Sigmoid colon (tissue), 7 donors: ENCODE measurements around the gene KIF20B. TPM values are rescaled to one million over a fixed set of nuclear protein-coding genes. Genes with fewer than 3 reads are reported as not detected.

Experiments used
- DNase-seq: peaks from one replicate; pipeline ENCODE4 v3.0.0-alpha.2; 2019
- H3K27ac ChIP-seq, 4 donors: fragments of 200-600 bp; sonication (generic); one replicate each; pipeline ENCODE4 v1.5.1; 2016 to 2019; ENCODE audit warnings: mild to moderate bottlenecking in 1 of 4
- H3K27me3 ChIP-seq, 3 donors: fragments of 200-600 bp; sonication (generic); one replicate each; pipeline ENCODE4 v1.5.1; 2019; ENCODE audit warnings: mild to moderate bottlenecking in 1 of 3
- H3K36me3 ChIP-seq, 4 donors: fragments of 200-600 bp; sonication (generic); one replicate each; pipeline ENCODE4 v1.5.1; 2016 to 2019
- H3K4me1 ChIP-seq, 4 donors: fragments of 200-600 bp; sonication (generic); one replicate each; pipeline ENCODE4 v1.5.1; 2017 to 2019
- H3K4me3 ChIP-seq, 4 donors: fragments of 200-600 bp; sonication (generic); one replicate each; pipeline ENCODE4 v1.5.1; 2017 to 2019; ENCODE audit warnings: mild to moderate bottlenecking in 2 of 4, moderate library complexity in 1 of 4
- H3K9me3 ChIP-seq, 4 donors: fragments of 200-600 bp in 3 of 4; sonication (generic) in 3 of 4; one replicate each; pipeline versions ENCODE4 v1.5.1 to v1.6.1; 2013 to 2019
- EP300 ChIP-seq, 4 donors: sonication (generic); formaldehyde crosslinking; IDR thresholded peaks; one replicate each; pipeline ENCODE4 v1.6.1; 2017; ENCODE audit warnings: antibody characterized with exemption in 4 of 4
- POLR2A ChIP-seq, 2 donors: fragments of 450-650 bp; IDR thresholded peaks; one replicate each; pipeline ENCODE4 v1.6.1; 2016; ENCODE audit warnings: antibody characterized with exemption in 2 of 2, mild to moderate bottlenecking in 2 of 2, moderate library complexity in 2 of 2
- POLR2AphosphoS5 ChIP-seq, 4 donors: sonication (generic); formaldehyde crosslinking; IDR thresholded peaks; one replicate each; pipeline ENCODE4 v1.6.1; 2017; ENCODE audit warnings: antibody characterized with exemption in 4 of 4
- WGBS, 2 donors: extraction: QIAGEN DNeasy Blood & Tissue Kit; methylation state at CpG; one replicate each; pipeline ENCODE4 v1.1.7; 2013; 5-methylcytosine and 5-hydroxymethylcytosine counted together
- intact Hi-C: fragments of 100-400 bp; cut with DNase I; formaldehyde crosslinking; loops from one replicate; pipeline ENCODE4 v1.15.1; 2023
- polyA plus RNA-seq, 3 donors: library from polyadenylated mRNA; stranded (reverse); fragments of 200-250 nt; gene quantifications; one replicate each; pipeline ENCODE4 v1.2.3, GENCODE V29; 2013
- total RNA-seq, 4 donors: library from RNA; depleted of rRNA; stranded (reverse); fragments of >200 nt; gene quantifications; one replicate each; pipeline ENCODE4 v1.1.0, GENCODE V29; 2016
- TF ChIP-seq, protein P1 (sequence below), 4 experiments: fragments of 450-650 bp in 3 of 4; fragments of 200-600 bp in 1 of 4; IDR thresholded peaks; one replicate each; pipeline ENCODE4 v1.5.1; 2016 to 2019; ENCODE audit warnings: antibody characterized with exemption in 4 of 4, mild to moderate bottlenecking in 3 of 4, moderate library complexity in 2 of 4
- donor health status: healthy with polysubstance abuse.
- donor health status: Bipolar disorder and iron deficiency.
- donor health status: healthy.

Gene KIF20B
- total and polyA plus RNA-seq, 7 donors: 0.60 to 5.0 (median 2.5) TPM

DNA sequence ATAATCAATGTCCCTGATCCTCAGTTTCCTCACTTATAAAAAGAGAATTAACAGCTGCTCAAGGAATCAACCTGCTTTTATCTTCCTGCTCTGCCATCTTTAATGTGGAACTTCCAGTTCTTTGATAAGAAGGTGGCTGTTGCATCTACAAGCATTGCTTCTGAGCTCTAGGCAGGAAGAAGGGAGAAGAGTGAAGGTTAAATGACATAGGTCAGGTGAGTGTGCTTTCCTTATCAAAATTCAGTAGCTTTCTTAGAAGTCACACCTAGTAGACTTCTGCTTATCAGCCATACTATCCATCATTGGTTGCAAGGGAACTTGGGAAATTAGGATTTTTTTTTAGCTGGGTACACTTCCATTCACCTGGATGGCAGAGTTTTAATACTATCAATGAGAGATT is 24.0 kb upstream of the KIF20B start:
- Histone ChIP-seq H3K27ac (no peak overlapping the region), H3K4me3 (no peak overlapping the region), H3K36me3 (no peaks in the 10 kb centered on the region), H3K27me3 (no peaks in the 10 kb centered on the region), H3K4me1 (no peaks in the 10 kb centered on the region), H3K9me3 (no peaks in the 10 kb centered on the region)
- intact Hi-C loops: no loop called here
- no peak for DNase-seq
- no peak for TF ChIP-seq POLR2A (IDR thresholded peaks at IDR 0.05)
- TF ChIP-seq, protein P1, sequence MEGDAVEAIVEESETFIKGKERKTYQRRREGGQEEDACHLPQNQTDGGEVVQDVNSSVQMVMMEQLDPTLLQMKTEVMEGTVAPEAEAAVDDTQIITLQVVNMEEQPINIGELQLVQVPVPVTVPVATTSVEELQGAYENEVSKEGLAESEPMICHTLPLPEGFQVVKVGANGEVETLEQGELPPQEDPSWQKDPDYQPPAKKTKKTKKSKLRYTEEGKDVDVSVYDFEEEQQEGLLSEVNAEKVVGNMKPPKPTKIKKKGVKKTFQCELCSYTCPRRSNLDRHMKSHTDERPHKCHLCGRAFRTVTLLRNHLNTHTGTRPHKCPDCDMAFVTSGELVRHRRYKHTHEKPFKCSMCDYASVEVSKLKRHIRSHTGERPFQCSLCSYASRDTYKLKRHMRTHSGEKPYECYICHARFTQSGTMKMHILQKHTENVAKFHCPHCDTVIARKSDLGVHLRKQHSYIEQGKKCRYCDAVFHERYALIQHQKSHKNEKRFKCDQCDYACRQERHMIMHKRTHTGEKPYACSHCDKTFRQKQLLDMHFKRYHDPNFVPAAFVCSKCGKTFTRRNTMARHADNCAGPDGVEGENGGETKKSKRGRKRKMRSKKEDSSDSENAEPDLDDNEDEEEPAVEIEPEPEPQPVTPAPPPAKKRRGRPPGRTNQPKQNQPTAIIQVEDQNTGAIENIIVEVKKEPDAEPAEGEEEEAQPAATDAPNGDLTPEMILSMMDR (IDR thresholded peaks at IDR 0.05): no peak
- TF ChIP-seq EP300 (IDR thresholded peaks at IDR 0.05): no peak
- TF ChIP-seq POLR2AphosphoS5 (IDR thresholded peaks at IDR 0.05): no peak

DNA sequence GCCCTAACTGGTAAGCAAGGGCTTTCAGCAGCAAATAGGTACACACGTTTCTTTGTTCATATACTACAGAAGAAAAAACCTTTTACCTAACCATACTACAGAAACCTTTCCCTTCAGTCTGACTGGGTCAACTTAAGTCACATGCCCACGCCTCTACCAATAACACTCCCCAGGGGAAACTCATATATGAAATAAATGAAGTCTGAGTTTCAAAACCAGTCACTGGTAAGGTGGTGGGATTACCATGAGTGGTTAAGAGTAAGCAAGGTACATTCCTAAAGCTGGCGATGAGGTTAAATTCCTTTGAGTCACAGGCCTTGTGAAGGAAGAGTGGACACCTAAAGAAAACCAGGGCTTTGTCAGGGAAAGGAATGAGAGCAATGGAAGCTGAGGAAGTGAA is 21.4 kb upstream of the KIF20B start:
- no peaks in the 10 kb centered on the region for H3K27me3 ChIP-seq
- H3K4me3 ChIP-seq: no peak overlapping the region
- H3K4me1 ChIP-seq: no peaks in the 10 kb centered on the region
- H3K36me3 ChIP-seq: no peaks in the 10 kb centered on the region
- TF ChIP-seq POLR2A (IDR thresholded peaks at IDR 0.05) (no peak), POLR2AphosphoS5 (IDR thresholded peaks at IDR 0.05) (no peak), EP300 (IDR thresholded peaks at IDR 0.05) (no peak)
- TF ChIP-seq, protein P1 (IDR thresholded peaks at IDR 0.05): no peak
- no peaks in the 10 kb centered on the region for H3K9me3 ChIP-seq
- 85 to 87% methylated on average over 3 of the region's 3 CpGs for WGBS, 2 donors
- DNase-seq: no peak
- intact Hi-C loops: no loop called here
- no peak overlapping the region for H3K27ac ChIP-seq

DNA sequence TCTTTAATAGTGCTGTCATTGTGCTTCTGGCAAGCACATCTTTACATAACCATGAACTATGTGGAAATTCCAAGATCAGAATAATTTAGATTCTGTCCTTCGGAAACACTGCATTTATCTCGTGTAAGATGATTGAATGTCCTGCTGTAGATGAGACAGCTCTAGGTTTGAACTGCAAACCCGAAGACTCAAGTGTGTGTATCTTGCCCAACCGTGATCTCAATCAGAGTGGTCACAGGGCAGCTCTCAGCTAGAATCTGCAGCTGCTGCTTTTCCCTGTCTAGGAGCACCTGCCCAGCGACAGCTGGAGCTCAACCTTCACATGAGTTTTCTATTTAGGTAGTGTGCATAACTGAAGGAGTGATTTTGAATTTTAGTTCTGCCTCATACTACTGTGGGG is 17.5 kb upstream of the KIF20B start:
- no peaks in the 10 kb centered on the region for H3K9me3 ChIP-seq
- DNase-seq: no peak
- no peaks in the 10 kb centered on the region for H3K27me3 ChIP-seq
- TF ChIP-seq EP300 (IDR thresholded peaks at IDR 0.05): no peak
- TF ChIP-seq, protein P1 (IDR thresholded peaks at IDR 0.05): no peak
- TF ChIP-seq POLR2A (IDR thresholded peaks at IDR 0.05): no peak
- TF ChIP-seq POLR2AphosphoS5 (IDR thresholded peaks at IDR 0.05): no peak
- no peak overlapping the region for H3K4me3 ChIP-seq
- H3K27ac ChIP-seq: no peak overlapping the region
- H3K4me1 ChIP-seq: no peaks in the 10 kb centered on the region
- intact Hi-C loops: no loop called here
- H3K36me3 ChIP-seq: no peaks in the 10 kb centered on the region
- 76 to 78% methylated on average over 5 of the region's 5 CpGs for WGBS, 2 donors

DNA sequence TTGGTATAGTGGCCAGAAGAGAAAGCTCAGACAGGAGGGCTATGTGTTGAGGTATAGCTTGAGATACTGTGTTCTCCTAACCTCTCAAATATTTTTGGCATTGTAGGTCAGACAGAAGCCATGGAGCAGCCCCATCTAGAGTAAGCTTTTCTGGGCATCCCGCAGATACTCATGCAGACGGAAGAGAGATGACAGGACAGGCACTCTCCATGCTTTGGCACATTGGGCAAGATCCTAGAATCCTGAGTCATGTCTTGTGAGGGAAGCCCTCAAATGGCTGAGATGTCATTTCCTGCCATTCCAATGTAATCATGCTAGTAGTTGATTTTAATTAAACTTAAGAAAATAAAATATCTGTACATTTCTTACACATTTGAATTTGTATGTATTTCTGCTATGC is 16.8 kb upstream of the KIF20B start:
- Histone ChIP-seq H3K9me3 (no peaks in the 10 kb centered on the region), H3K36me3 (no peaks in the 10 kb centered on the region), H3K4me1 (no peaks in the 10 kb centered on the region), H3K4me3 (no peak overlapping the region), H3K27me3 (no peaks in the 10 kb centered on the region), H3K27ac (no peak overlapping the region)
- no peak for DNase-seq
- intact Hi-C loops: no loop called here
- TF ChIP-seq EP300 (IDR thresholded peaks at IDR 0.05): no peak
- no peak for TF ChIP-seq POLR2A (IDR thresholded peaks at IDR 0.05)
- TF ChIP-seq POLR2AphosphoS5 (IDR thresholded peaks at IDR 0.05): no peak
- TF ChIP-seq, protein P1 (IDR thresholded peaks at IDR 0.05): no peak
- 91 to 94% methylated on average over 2 of the region's 2 CpGs for WGBS, 2 donors

DNA sequence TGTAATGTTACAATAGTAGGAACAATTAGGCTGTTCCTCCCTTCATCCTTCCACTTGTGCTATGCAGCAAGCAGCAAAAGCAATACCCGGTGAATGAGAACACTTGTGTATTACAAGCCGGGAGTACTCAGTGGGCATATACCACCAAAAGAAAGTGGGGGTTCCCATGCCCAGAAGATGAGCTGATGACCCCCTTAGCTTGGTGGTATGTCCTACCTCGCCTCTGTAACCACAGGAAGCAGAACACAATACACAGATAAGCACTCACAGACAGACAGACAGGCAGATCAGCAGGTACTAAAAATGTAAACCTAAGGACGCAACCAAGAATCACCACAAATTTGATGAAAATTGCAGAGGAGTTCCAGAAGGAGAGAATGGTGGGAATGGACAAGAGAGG is 15.5 kb upstream of the KIF20B start:
- Histone ChIP-seq H3K27ac (no peak overlapping the region), H3K36me3 (no peaks in the 10 kb centered on the region), H3K27me3 (no peaks in the 10 kb centered on the region), H3K9me3 (no peaks in the 10 kb centered on the region), H3K4me1 (no peaks in the 10 kb centered on the region), H3K4me3 (no peak overlapping the region)
- no peak for DNase-seq
- intact Hi-C loops: no loop called here
- TF ChIP-seq POLR2A (IDR thresholded peaks at IDR 0.05): no peak
- no peak for TF ChIP-seq EP300 (IDR thresholded peaks at IDR 0.05)
- TF ChIP-seq POLR2AphosphoS5 (IDR thresholded peaks at IDR 0.05): no peak
- TF ChIP-seq, protein P1 (IDR thresholded peaks at IDR 0.05): no peak
- 79 to 87% methylated on average over 4 of the region's 4 CpGs for WGBS, 2 donors
